WTC11 (cell line): Measurements from ENCODE around the gene NOTUM. TPM values are rescaled to one million over a fixed set of nuclear protein-coding genes. Genes with fewer than 3 reads are reported as not detected.

ENCODE experiments used
- ATAC-seq: fragments of 200-7000 bp; cut with Tn5 transposase; 2 replicates; pipeline ENCODE4 v1.10.0; 2021; ENCODE audit warnings: mild to moderate bottlenecking, moderate library complexity
- CTCF ChIA-PET: fragments of 300-600 bp; sonication (Branson Sonifier 250); formaldehyde crosslinking; loops from one replicate; lab custom pipeline; 2021; ENCODE audit warnings: antibody characterized with exemption; lab: Charles Lee
- POLR2A ChIA-PET: fragments of 350-600 bp; sonication (Branson Sonifier 250); formaldehyde crosslinking; loops from one replicate; lab custom pipeline; 2021; ENCODE audit warnings: antibody characterized with exemption; lab: Charles Lee
- DNase-seq: peaks from one replicate; pipeline ENCODE4 v3.0.0; 2021; ENCODE audit warnings: low spot score
- H3K27ac Mint-ChIP-seq: 2 replicates; pipeline ENCODE4 v1.8.0; 2021; ENCODE audit warnings: mixed read lengths
- H3K27me3 Mint-ChIP-seq: 2 replicates; pipeline ENCODE4 v1.8.0; 2021; ENCODE audit warnings: low read depth, mild to moderate bottlenecking, moderate library complexity, mixed read lengths
- H3K36me3 Mint-ChIP-seq: 2 replicates; pipeline ENCODE4 v1.8.0; 2021; ENCODE audit warnings: mixed read lengths
- H3K4me1 Mint-ChIP-seq: 2 replicates; pipeline ENCODE4 v1.8.0; 2022; ENCODE audit warnings: mixed read lengths
- H3K4me3 Mint-ChIP-seq: 2 replicates; pipeline ENCODE4 v1.8.0; 2021; ENCODE audit warnings: mild to moderate bottlenecking, moderate library complexity, mixed read lengths
- H3K9me3 Mint-ChIP-seq: 2 replicates; pipeline ENCODE4 v1.8.0; 2021; ENCODE audit warnings: mixed read lengths
- ATF6 ChIP-seq: sonication (generic); formaldehyde crosslinking; IDR thresholded peaks from 2 replicates; pipeline ENCODE4 v1.8.1; 2023; ENCODE audit warnings: mild to moderate bottlenecking, missing genetic modification reagents
- E2F4 ChIP-seq: sonication (generic); formaldehyde crosslinking; IDR thresholded peaks from 2 replicates; pipeline ENCODE4 v1.8.1; 2022; ENCODE audit warnings: low read depth, mild to moderate bottlenecking, moderate library complexity, missing genetic modification reagents, borderline replicate concordance
- FOXK1 ChIP-seq: sonication (generic); formaldehyde crosslinking; IDR thresholded peaks from 2 replicates; pipeline ENCODE4 v1.8.0; 2022; ENCODE audit warnings: mild to moderate bottlenecking, moderate library complexity, missing genetic modification reagents
- FOXP1 ChIP-seq: sonication (generic); formaldehyde crosslinking; IDR thresholded peaks from 2 replicates; pipeline ENCODE4 v1.8.0; 2022; ENCODE audit warnings: missing genetic modification reagents, mild to moderate bottlenecking, moderate library complexity, borderline replicate concordance
- MYBL2 ChIP-seq: sonication (generic); formaldehyde crosslinking; IDR thresholded peaks from 2 replicates; pipeline ENCODE4 v1.8.1; 2023; ENCODE audit warnings: mild to moderate bottlenecking, moderate library complexity, missing genetic modification reagents
- PREB ChIP-seq: sonication (generic); formaldehyde crosslinking; IDR thresholded peaks from 2 replicates; pipeline ENCODE4 v1.8.1; 2022; ENCODE audit warnings: mild to moderate bottlenecking, missing genetic modification reagents, moderate library complexity, borderline replicate concordance
- SP1 ChIP-seq: sonication (generic); formaldehyde crosslinking; conservative IDR thresholded peaks from 2 replicates; pipeline ENCODE4 v1.8.1; 2022; ENCODE audit warnings: missing genetic modification reagents
- TCF7 ChIP-seq: sonication (generic); formaldehyde crosslinking; IDR thresholded peaks from 2 replicates; pipeline ENCODE4 v1.8.0; 2022; ENCODE audit warnings: mild to moderate bottlenecking, low read depth, missing genetic modification reagents, moderate library complexity
- TEAD4 ChIP-seq: sonication (generic); formaldehyde crosslinking; IDR thresholded peaks from 2 replicates; pipeline ENCODE4 v1.8.0; 2022; ENCODE audit warnings: mild to moderate bottlenecking, missing genetic modification reagents
- TP53 ChIP-seq: sonication (generic); formaldehyde crosslinking; IDR thresholded peaks from 2 replicates; pipeline ENCODE4 v1.8.1; 2023; ENCODE audit warnings: mild to moderate bottlenecking, missing genetic modification reagents
- USF2 ChIP-seq: sonication (generic); formaldehyde crosslinking; IDR thresholded peaks from 2 replicates; pipeline ENCODE4 v1.8.1; 2023; ENCODE audit warnings: mild to moderate bottlenecking, missing genetic modification reagents, moderate library complexity
- ZNF232 ChIP-seq: sonication (generic); formaldehyde crosslinking; IDR thresholded peaks from 2 replicates; pipeline ENCODE4 v1.8.0; 2022; ENCODE audit warnings: mild to moderate bottlenecking, missing genetic modification reagents
- ZNF263 ChIP-seq: sonication (generic); formaldehyde crosslinking; IDR thresholded peaks from 2 replicates; pipeline ENCODE4 v1.8.1; 2022; ENCODE audit warnings: low read depth, mild to moderate bottlenecking, moderate library complexity, missing genetic modification reagents
- ZNF317 ChIP-seq: sonication (generic); formaldehyde crosslinking; IDR thresholded peaks from 2 replicates; pipeline ENCODE4 v1.8.1; 2023; ENCODE audit warnings: low read depth, mild to moderate bottlenecking, moderate library complexity, missing genetic modification reagents, borderline replicate concordance
- ZNF423 ChIP-seq: fragments of 250-450 bp; sonication (Bioruptor Pico); IDR thresholded peaks from 2 replicates; pipeline ENCODE4 v2.1.2; 2022; ENCODE audit warnings: mild to moderate bottlenecking, moderate library complexity
- total RNA-seq: library from RNA; stranded (reverse); gene quantifications from 3 replicates; pipeline ENCODE4 v1.2.3, GENCODE V29; 2021

The NOTUM gene
- total RNA-seq, 1 experiment from 2014 or later: 1.7 TPM

GRCh38 chr17:81927653-81928543 is 33.1 kb downstream of the NOTUM start, which contains the start of gene MAFG (continued):
- peak; percentile 44; the same call in 1 of the 2 replicates for TF ChIP-seq ZNF317
- no peak for TF ChIP-seq ZNF263 (CRISPR knock-in tag)
- peak; percentile 70; the same call in 1 of the 2 replicates for TF ChIP-seq E2F4 (CRISPR knock-in tag)
- TF ChIP-seq ZNF423 (CRISPR knock-in tag): no peak
- TF ChIP-seq FOXK1 (CRISPR knock-in tag): peak; percentile 34
- no peak for TF ChIP-seq TEAD4 (CRISPR knock-in tag)
- TF ChIP-seq SP1: peak; percentile 58
- peak; percentile 60; the same call in 1 of the 2 replicates for TF ChIP-seq FOXP1 (CRISPR knock-in tag)
- TF ChIP-seq TP53 (CRISPR knock-in tag): 0 out of 2 replicates have a peak, but pooled peaks have one; percentile 41
- no peak for TF ChIP-seq TCF7 (CRISPR knock-in tag)
- no peak for TF ChIP-seq ATF6 (CRISPR knock-in tag)
- TF ChIP-seq USF2 (CRISPR knock-in tag): peak; percentile 98
- peak; percentile 40; the same call in 1 of the 2 replicates for TF ChIP-seq MYBL2 (CRISPR knock-in tag)
- TF ChIP-seq, all 79 proteins: peak for 19

- CTCF ChIA-PET: interaction anchor here (0.6 to 3.9 kb wide), 17 partner anchors 9 to 172 kb away, joined by 3 to 21 read pairs (median 4); partner anchors contain the start of genes ASPSCR1, DCXR, NOTUM and PYCR1
- POLR2A ChIA-PET: interaction anchor here (0.5 to 2.7 kb wide), 6 partner anchors 10 to 1688 kb away, joined by 3 to 11 read pairs (median 6); partner anchors contain the start of genes PYCR1 and SIRT7
- ATAC-seq (no peak), DNase-seq (no peak)
- H3K27me3 Mint-ChIP-seq: peaks cover 3% of the 10 kb centered on the region; the same call in 1 of the 2 replicates
- H3K27ac Mint-ChIP-seq: no peak overlapping the region
- H3K36me3 Mint-ChIP-seq: peaks cover 5% of the 10 kb centered on the region
- TF ChIP-seq PREB (CRISPR knock-in tag) (0 out of 2 replicates have a peak, but pooled peaks have one; percentile 7), ZNF232 (CRISPR knock-in tag) (no peak)
- no peak overlapping the region for H3K4me3 Mint-ChIP-seq
- no peaks in the 10 kb centered on the region for H3K9me3 Mint-ChIP-seq
- peaks cover 29% of the 10 kb centered on the region for H3K4me1 Mint-ChIP-seq
Measured at GRCh38 chr17:81927152-81927652, 33.8 kb downstream of the NOTUM start.
